HEK293 (cell line): ENCODE results near the gene NAGLU.

Experiments
- CTCF ChIA-PET: fragments of 350-600 bp; formaldehyde crosslinking; extraction: SDS; loops from one replicate; lab custom pipeline; 2021; ENCODE audit warnings: antibody characterized with exemption; lab: Yijun Ruan, JAX
- POLR2A ChIA-PET: fragments of 300-600 bp; formaldehyde crosslinking; extraction: SDS; loops from one replicate; lab custom pipeline; 2020; ENCODE audit warnings: antibody characterized with exemption, inconsistent platforms; lab: Yijun Ruan, JAX
- H3K27ac ChIP-seq: fragments of 200-500 bp; sonication (Bioruptor generic); 2 replicates; pipeline ENCODE4 v1.5.1; 2014; ENCODE audit warnings: low read depth, low read length, control low read depth, inconsistent platforms; ENCODE audit errors: extremely low read depth
- H3K36me3 ChIP-seq, 2 experiments: fragments of 200-500 bp in 1 of 2; sonication (Bioruptor generic) in 1 of 2; 1 replicate in 1 of 2; 2 replicates in 1 of 2; pipeline ENCODE4 v1.5.1; 2014 to 2017; ENCODE audit warnings: inconsistent platforms in 2 of 2, low read length in 2 of 2; ENCODE audit not compliant: control insufficient read depth in 2 of 2, insufficient read depth in 1 of 2
- H3K4me1 ChIP-seq: fragments of 200-500 bp; sonication (Bioruptor generic); 2 replicates; pipeline ENCODE4 v1.5.1; 2014; ENCODE audit warnings: mild to moderate bottlenecking, low read length, inconsistent platforms; ENCODE audit not compliant: control insufficient read depth, insufficient read depth
- H3K4me3 ChIP-seq: 2 replicates; pipeline ENCODE4 v1.5.1; 2011; ENCODE audit warnings: low read depth, mild to moderate bottlenecking, control low read depth, low read length, moderate library complexity
- H3K9me3 ChIP-seq: fragments of 200-500 bp; sonication (Bioruptor generic); 2 replicates; pipeline ENCODE4 v1.5.1; 2014; ENCODE audit warnings: low read depth, low read length, inconsistent platforms; ENCODE audit not compliant: control insufficient read depth, insufficient read depth
- ATF2 ChIP-seq: fragments of 450-650 bp; formaldehyde crosslinking; IDR thresholded peaks from 2 replicates; pipeline ENCODE4 v1.5.1; 2016; ENCODE audit warnings: missing biosample characterization, missing genetic modification characterization, low read depth
- GLIS1 ChIP-seq: fragments of 450-650 bp; formaldehyde crosslinking; IDR thresholded peaks from 2 replicates; pipeline ENCODE4 v1.5.1; 2016; ENCODE audit warnings: missing biosample characterization, missing genetic modification characterization
- KLF1 ChIP-seq: fragments of 450-650 bp; formaldehyde crosslinking; IDR thresholded peaks from 2 replicates; pipeline ENCODE4 v1.5.1; 2016; ENCODE audit warnings: missing biosample characterization, missing genetic modification characterization
- KLF16 ChIP-seq: fragments of 450-650 bp; formaldehyde crosslinking; IDR thresholded peaks from 2 replicates; pipeline ENCODE4 v1.5.1; 2017; ENCODE audit warnings: missing biosample characterization, missing genetic modification characterization
- PRDM10 ChIP-seq: fragments of 450-650 bp; formaldehyde crosslinking; IDR thresholded peaks from 2 replicates; pipeline ENCODE4 v1.5.1; 2016; ENCODE audit warnings: missing biosample characterization, missing genetic modification characterization
- SETDB1 ChIP-seq: IDR thresholded peaks from one replicate; pipeline ENCODE4 v1.6.1; 2017; ENCODE audit warnings: mild to moderate bottlenecking, low read length, moderate library complexity, mixed read lengths; ENCODE audit not compliant: insufficient read length
- TRIM28 ChIP-seq: IDR thresholded peaks from 2 replicates; pipeline ENCODE4 v1.6.1; 2011; ENCODE audit warnings: low read length, control low read depth, borderline replicate concordance
- ZBTB49 ChIP-seq: fragments of 450-650 bp; formaldehyde crosslinking; IDR thresholded peaks from 2 replicates; pipeline ENCODE4 v1.5.1; 2016; ENCODE audit warnings: missing biosample characterization, missing genetic modification characterization, low read depth
- ZFP37 ChIP-seq: fragments of 450-650 bp; formaldehyde crosslinking; IDR thresholded peaks from 2 replicates; pipeline ENCODE4 v1.5.1; 2016; ENCODE audit warnings: missing biosample characterization, missing genetic modification characterization
- ZFP41 ChIP-seq: fragments of 450-650 bp; formaldehyde crosslinking; IDR thresholded peaks from 2 replicates; pipeline ENCODE4 v1.5.1; 2016; ENCODE audit warnings: missing biosample characterization, missing genetic modification characterization, borderline replicate concordance
- ZFP69B ChIP-seq: fragments of 450-650 bp; formaldehyde crosslinking; IDR thresholded peaks from 2 replicates; pipeline ENCODE4 v1.5.1; 2016; ENCODE audit warnings: missing biosample characterization, missing genetic modification characterization
- ZNF18 ChIP-seq: fragments of 450-650 bp; formaldehyde crosslinking; IDR thresholded peaks from 2 replicates; pipeline ENCODE4 v1.5.1; 2016; ENCODE audit warnings: missing biosample characterization, missing genetic modification characterization
- ZNF23 ChIP-seq: fragments of 450-650 bp; formaldehyde crosslinking; IDR thresholded peaks from 2 replicates; pipeline ENCODE4 v1.5.1; 2016; ENCODE audit warnings: missing biosample characterization, missing genetic modification characterization, borderline replicate concordance
- ZNF473 ChIP-seq: fragments of 450-650 bp; formaldehyde crosslinking; IDR thresholded peaks from 2 replicates; pipeline ENCODE4 v1.5.1; 2017; ENCODE audit warnings: missing biosample characterization, missing genetic modification characterization
- ZNF626 ChIP-seq: fragments of 450-650 bp; sonication (Bioruptor Pico); formaldehyde crosslinking; IDR thresholded peaks from 2 replicates; pipeline ENCODE4 v1.5.1; 2018; ENCODE audit warnings: missing biosample characterization, missing genetic modification characterization, inconsistent platforms
- ZNF629 ChIP-seq: fragments of 450-650 bp; formaldehyde crosslinking; IDR thresholded peaks from 2 replicates; pipeline ENCODE4 v1.5.1; 2017; ENCODE audit warnings: missing biosample characterization, missing genetic modification characterization
- ZNF701 ChIP-seq: fragments of 450-650 bp; formaldehyde crosslinking; IDR thresholded peaks from 2 replicates; pipeline ENCODE4 v1.5.1; 2016; ENCODE audit warnings: missing biosample characterization, missing genetic modification characterization

NAGLU gene

GRCh38 chr17:42502926-42503325 is 33.1 kb upstream of the NAGLU start:
- H3K9me3 ChIP-seq = no peaks in the 10 kb centered on the region
- no peak overlapping the region for H3K27ac ChIP-seq
- H3K4me1 ChIP-seq = no peaks in the 10 kb centered on the region
- H3K36me3 ChIP-seq = peaks cover 44 to 84% of the 10 kb centered on the region in 2 experiments
- no peak overlapping the region for H3K4me3 ChIP-seq
- ChIA-PET CTCF (interaction anchor here (0.6 to 1.2 kb wide), 4 partner anchors 10 to 141 kb away, joined by 3 to 5 read pairs (median 4); partner anchors contain the start of gene CAVIN1), POLR2A (no interaction called here)
- TF ChIP-seq ZNF629 (tag by site-specific recombination) = no peak
- TF ChIP-seq ZBTB49 (tag by site-specific recombination) = no peak
- no peak for TF ChIP-seq KLF16 (tag by site-specific recombination)
- TF ChIP-seq ZFP37 (tag by site-specific recombination) = no peak
- no peak for TF ChIP-seq ZFP69B (tag by site-specific recombination)
- no peak for TF ChIP-seq ZNF626 (tag by site-specific recombination)
- TF ChIP-seq SETDB1 = no peak
- no peak for TF ChIP-seq ZNF473

GRCh38 chr17:42507671-42508070 is 28.4 kb upstream of the NAGLU start:
- TF ChIP-seq PRDM10 (no peak), KLF1 (tag by site-specific recombination) (no peak), GLIS1 (tag by site-specific recombination) (no peak), ZNF701 (tag by site-specific recombination) (no peak), ZNF18 (no peak), ATF2 (tag by site-specific recombination) (no peak), TRIM28 (no peak), ZNF23 (no peak), ZFP41 (no peak)
- Histone ChIP-seq H3K27ac (no peak overlapping the region), H3K4me1 (no peaks in the 10 kb centered on the region), H3K36me3 (peaks cover 15 to 82% of the 10 kb centered on the region in 2 experiments), H3K9me3 (no peaks in the 10 kb centered on the region), H3K4me3 (no peak overlapping the region)
- POLR2A ChIA-PET = no interaction called here
- CTCF ChIA-PET = interaction anchor here (0.6 to 3.5 kb wide), 5 partner anchors 10 to 184 kb away, joined by 3 to 32 read pairs (median 9); no protein-coding TSS in a partner anchor
